Fibroblast of peridontal ligament (primary cell): ENCODE data around the gene NDUFAF8.
A peak's percentile ranks its signal among the peaks of the same experiment; 100 is the strongest.

Source experiments
- DNase-seq: peaks from one replicate; pipeline ENCODE4 v3.0.0-alpha.2; 2010; ENCODE audit errors: extremely low read depth

Gene NDUFAF8

GRCh38 chr17:81238490-81238814 is 666 bp upstream of the NDUFAF8 start:
- no peak for DNase-seq

- DNase-seq, result no peak
These were observed 817 bp downstream of the NDUFAF8 start for GRCh38 chr17:81239714-81240555.

- no peak for DNase-seq
These were observed 1.6 kb downstream of the NDUFAF8 start for GRCh38 chr17:81240761-81241160.

GRCh38 chr17:81241203-81241602 is 2.1 kb downstream of the NDUFAF8 start:
- DNase-seq, result no peak

GRCh38 chr17:81241648-81242420 is 2.7 kb downstream of the NDUFAF8 start:
- no peak for DNase-seq

GRCh38 chr17:81242421-81243332 is 3.6 kb downstream of the NDUFAF8 start:
- no peak for DNase-seq

- DNase-seq, result no peak
These were observed 4.2 kb downstream of the NDUFAF8 start for GRCh38 chr17:81243333-81243664.

GRCh38 chr17:81244358-81245023 is 5.4 kb downstream of the NDUFAF8 start:
- DNase-seq, result no peak

- peak; percentile 68 for DNase-seq
These were observed 6.0 kb downstream of the NDUFAF8 start for GRCh38 chr17:81245024-81245664.

- no peak for DNase-seq
These were observed 6.7 kb downstream of the NDUFAF8 start for GRCh38 chr17:81245665-81246342.

GRCh38 chr17:81246343-81246670 is 7.2 kb downstream of the NDUFAF8 start:
- DNase-seq, result no peak

GRCh38 chr17:81246679-81247338 is 7.7 kb downstream of the NDUFAF8 start:
- DNase-seq, result no peak

GRCh38 chr17:81247339-81247990 is 8.3 kb downstream of the NDUFAF8 start:
- no peak for DNase-seq

- DNase-seq, result no peak
These were observed 9.5 kb downstream of the NDUFAF8 start for GRCh38 chr17:81248649-81249048.

GRCh38 chr17:81249223-81250040 is 10.3 kb downstream of the NDUFAF8 start:
- no peak for DNase-seq

- no peak for DNase-seq
These were observed 11.4 kb downstream of the NDUFAF8 start for GRCh38 chr17:81250286-81251093.

- DNase-seq, result no peak
These were observed 12.1 kb downstream of the NDUFAF8 start for GRCh38 chr17:81251094-81251708.
